GM21786 (cell line): Measurements from ENCODE around the gene LRRC8A.
"Not testable (repeated sequence)": the region's sequence is repeated elsewhere in the genome, so short reads cannot be mapped to it uniquely, and the experiment has no call there.

Experiments
- ATAC-seq: cut with Tn5 transposase; IDR thresholded peaks from one replicate; pipeline ENCODE4 v1.9.1; 2021; ENCODE audit not compliant: unreplicated experiment

LRRC8A gene

DNA sequence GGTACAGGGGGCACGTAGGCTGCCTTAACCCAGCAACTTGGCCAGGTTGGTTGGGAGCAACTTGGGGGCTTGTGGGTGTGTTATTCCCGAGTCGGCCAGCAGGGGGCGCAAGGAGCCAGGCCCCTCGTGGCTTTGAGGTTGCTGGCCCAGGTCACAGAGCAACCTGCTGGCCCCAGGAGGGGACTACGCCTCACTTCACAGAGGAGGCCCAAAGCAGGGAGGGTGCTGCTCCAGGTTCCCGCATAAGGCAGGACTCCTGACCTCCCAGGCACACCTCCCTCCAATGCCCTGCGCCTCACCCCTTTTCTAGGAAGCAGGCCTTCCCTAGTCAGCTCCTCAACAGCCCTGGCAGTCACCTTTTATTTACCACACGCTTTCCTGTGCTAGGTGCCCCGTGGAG, 18.3 kb upstream of the LRRC8A start:
- no peak for ATAC-seq

DNA sequence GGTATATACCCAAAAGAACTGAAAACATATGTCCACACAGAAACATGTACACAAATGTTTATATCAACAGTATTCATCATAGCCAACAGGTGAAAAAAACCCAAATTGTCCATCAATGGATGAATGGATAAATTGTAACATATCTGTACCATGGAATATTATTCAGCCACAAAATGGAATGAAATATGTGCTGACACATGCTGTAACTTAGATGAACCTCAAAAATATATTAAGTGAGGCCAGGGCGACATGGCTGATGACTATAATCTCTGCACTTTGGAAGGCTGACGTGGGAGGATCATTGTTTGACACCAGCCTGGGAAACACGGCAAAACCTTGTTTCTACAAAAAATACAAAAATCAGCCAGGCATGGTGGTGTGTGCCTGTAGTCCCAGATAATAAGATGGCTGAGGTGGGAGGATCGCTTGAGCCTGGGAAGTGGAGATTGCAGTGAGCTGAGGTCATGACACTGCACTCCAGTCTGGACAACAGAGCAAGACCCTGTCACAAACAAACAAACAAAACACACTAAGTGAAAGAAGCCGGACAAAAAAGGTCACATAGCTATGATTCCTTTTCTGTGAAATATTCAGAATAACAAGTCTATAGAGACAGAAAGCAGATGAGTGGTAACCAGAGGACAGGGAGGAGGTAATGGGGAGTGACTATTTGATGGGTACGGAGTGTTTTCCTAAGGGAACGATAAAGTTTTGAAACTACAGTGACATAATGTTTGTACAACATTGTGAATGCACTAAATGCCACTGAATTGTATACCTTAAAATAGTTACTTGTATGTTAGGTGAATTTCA, 11.6 kb upstream of the LRRC8A start:
- ATAC-seq: no peak

DNA sequence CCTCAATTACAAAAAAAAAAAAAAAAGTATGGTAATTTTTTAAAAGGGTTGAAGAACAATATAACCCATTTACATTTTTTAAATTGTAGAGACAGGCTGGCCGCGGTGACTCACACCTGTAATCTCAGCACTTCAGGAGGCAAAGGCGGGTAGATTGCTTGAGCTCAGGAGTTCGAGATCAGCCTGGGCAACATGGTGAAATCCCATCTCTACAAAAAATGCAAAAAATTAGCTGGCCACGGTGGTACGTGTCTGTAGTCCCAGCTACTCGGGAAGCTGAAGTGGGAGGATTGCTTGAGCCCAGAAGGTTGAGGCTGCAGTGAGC, 11.0 kb upstream of the LRRC8A start:
- not testable (repeated sequence) for ATAC-seq

DNA sequence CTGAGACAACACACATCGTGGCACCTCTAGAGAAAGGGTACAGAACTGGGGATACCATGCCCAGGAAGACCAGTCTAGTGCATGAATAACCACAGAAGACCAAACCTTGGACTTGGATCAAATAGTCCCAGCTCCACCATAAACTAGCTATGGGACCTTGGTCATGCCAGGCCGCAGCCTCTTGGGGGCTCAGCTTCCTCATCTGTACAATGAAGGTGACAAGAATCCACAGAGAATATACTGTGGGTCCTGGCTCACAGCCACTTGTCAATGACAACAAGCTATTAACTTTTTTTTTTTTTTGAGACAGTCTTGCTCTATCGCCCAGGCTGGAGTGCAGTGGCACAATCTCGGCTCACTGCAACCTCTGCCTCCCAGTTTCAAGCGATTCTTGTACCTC, 4.1 kb upstream of the LRRC8A start:
- ATAC-seq: no peak

DNA sequence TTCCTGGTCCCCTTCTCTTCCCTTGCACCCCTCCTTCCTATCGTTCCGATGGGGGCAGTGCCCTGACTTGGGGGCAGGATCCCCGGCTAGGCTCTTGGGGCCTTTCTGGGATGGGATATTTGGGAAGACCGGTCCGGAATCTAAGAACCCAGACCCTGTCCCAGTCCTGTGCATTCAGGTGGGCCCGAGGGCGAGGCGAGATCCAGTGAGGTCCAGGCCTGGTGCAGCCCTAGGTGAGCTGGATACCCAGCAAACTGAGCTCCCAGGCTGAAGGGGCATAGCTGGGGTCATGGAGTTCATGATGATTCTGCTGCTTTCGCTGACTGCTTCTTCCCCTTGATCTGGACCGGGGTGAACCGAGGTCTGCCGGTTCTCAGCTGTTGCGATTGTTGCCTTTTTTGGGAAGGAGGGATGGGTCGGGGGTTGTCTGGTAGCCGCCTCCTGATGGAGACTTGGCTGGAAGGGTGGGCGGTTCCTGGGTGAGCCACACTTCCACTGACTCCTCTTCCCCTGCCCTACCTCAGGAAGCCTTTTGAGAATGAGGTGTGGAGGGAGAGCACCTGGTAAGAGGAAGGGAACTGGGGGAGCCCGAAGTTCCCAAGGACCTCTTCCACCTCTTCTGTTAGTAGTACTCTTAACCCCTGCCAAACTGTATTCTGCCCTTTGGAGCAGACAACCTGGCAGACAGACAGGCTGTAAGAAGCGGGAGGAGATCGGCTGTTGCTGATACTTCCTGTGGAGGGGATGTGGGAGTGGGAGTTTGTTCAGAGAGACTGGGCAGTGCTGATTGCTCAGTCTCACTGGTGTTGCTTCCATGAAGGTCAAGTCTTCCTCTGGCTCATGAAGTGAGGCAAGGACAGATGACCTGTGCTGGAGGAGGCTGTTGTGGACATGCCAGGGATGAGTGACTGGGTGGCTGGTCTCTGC, 1.0 kb downstream of the LRRC8A start:
- no peak for ATAC-seq

DNA sequence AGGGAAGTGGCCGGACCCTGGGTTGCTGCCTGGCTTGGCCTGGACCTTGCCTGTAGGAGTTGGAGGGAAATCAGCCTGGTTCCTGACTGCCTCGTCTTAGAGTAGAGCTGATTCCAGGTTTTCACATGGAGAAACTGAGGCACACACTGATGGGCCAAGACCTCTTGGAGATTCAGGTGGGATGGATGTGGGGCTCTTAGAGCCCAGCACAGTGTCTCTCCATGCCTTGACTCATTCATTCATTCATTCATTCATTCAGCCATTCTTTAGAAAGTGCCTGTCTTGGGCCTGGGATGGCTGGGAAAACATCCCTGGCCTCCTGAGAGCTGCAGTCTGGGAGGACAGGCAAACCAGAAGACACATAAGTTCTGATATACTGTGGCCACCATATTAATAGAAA, 2.2 kb downstream of the LRRC8A start:
- ATAC-seq: no peak

DNA sequence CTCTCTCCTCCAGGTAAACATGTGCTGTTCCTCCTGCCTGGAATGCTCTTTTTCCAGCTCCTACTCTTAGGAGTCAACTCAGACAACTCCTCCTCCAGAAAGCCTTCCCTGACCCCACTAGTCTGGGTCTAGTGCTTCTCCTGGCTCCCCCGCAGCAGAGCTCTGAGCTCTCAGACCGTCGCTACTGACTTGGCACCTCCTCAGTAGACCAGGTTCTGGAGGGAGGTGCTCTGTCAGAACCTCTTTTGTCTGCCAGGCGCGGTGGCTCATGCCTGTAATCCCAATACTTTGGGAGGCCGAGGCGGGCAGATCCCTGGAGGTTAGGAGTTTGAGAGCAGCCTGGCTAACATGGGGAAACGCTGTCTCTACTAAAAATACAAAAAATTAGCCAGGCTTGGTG, 3.4 kb downstream of the LRRC8A start:
- no peak for ATAC-seq

DNA sequence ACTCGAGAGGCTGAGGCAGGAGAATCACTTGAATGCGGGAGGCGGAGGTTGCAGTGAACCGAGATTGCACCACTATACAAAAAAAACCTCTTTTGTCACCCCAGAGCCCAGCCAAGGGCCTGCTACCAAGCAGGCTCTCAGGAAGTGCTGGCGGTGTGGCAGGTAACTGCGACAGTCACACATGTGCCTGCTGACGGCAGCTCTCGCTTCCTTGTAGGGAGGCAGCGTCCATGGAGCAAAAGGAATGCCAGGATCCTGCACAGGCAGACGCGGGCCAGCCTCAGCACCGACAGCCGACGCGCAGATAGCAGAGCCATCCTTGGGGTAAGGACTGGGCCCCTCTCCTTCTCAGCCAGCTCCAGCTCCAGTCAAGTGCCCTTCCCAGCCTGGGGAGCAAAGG, 3.9 kb downstream of the LRRC8A start:
- ATAC-seq: no peak

DNA sequence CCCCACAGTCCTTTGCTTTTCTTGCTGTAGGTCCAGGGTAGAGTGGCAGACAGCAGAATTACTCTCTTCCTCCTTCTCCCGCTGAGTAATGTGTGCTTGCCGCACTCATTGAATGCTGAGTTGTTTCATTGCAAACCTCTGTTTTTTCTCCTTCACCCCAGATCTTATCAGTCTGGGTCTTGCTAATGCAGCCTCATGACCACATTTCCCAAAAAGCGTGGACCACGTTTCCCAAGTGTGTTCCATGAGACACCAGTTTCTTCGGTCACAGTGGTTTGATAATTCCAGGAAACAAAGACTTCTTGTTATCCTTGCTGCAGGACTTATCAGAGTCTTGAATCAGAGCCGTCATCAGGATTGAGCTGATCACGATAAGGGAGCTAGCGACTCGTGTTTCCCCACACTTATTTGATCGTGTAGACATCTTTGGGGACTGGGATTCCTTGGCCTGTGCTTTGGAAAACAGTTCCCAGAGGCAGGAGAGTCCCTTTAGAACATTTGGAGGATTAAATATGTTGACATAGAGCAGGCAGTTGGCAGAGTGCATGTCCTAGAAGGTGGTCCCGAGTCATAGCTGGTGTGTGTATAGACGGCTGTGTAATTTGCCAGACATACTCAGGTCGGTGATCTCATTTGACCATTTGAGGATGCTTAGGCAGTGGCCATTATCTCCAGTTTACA, 4.4 kb downstream of the LRRC8A start:
- ATAC-seq: no peak

DNA sequence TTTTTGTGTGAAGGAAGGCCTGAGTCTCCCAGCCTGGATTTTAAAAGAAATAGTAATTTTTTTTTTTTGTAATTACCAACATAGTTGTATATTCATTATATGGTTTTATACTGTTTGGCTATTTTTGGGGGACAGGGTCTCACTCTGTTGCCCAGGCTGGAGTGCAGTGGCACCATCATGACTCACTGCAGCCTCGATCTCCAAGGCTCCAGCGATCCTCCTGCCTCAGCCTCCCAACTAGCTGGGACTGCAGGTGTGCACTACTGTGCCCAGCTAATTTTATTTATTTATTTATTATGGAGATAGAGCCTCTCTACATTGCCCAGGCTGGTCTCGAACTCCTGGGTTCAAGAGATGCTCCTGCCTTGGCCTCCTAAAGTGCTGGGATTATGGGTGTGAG, 5.1 kb downstream of the LRRC8A start:
- no peak for ATAC-seq

DNA sequence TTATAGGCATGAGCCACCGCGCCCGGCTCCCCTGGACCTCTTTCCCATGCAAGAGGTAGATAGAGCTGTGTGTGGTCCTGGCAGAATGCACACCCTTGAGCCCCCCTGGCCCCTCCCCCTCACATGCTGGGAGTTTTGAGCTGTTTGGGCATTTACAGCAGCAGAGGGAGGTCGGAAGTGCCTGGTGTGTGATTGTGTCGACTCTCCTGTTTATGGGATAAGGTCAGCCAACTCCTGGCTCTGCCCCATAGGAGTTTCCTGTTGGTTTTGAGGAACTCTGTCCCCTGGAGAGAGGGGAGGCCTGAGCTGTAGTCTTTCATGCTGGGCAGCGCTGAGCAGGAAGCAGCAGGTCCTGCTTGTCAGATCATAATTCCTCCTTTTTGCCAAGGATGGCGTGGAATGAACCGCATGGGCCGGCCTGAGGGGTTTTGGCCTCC, 6.0 kb downstream of the LRRC8A start:
- ATAC-seq: no peak

DNA sequence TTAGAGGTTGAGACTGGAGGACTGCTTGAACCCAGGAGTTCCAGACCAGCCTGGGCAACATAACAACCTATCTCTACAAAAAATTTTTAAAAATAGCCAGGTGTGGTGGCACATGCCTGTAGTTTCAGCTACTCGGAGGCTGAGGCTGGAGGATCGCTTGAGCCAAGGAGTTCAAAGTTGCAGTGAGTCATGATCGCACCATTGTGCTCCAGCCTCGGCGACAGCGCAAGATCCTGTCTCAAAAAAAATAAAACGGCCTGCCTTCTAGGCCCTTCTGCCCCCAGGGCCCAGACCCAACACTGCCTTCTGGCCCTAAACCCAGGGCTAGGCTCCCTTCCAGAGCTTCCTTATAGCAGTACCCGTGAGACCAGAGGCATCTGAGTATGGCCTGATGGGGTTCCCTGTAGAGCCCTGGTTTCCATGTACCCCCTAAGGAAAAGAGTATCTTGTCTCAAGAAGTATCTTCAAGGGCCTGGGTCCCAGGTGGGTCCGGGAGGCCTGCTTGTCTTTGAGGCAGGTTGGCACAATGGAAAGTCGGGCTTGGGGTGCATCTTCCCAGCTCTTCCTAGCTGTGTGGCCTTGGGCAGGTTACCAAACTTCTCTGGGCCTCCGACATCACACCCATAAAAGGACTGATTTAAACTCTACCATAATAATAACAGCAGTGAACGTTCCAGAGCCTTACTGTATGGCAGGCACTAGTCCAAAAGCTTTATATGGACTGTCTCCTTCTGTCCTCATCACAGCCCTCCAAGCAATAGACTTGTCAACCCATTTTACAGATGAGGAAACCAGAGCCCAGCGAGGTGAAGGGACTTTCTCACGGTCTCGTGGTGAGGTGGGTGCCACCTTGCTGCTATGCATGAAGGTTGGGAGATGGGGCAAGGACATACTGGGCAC, 9.6 kb downstream of the LRRC8A start:
- no peak for ATAC-seq

DNA sequence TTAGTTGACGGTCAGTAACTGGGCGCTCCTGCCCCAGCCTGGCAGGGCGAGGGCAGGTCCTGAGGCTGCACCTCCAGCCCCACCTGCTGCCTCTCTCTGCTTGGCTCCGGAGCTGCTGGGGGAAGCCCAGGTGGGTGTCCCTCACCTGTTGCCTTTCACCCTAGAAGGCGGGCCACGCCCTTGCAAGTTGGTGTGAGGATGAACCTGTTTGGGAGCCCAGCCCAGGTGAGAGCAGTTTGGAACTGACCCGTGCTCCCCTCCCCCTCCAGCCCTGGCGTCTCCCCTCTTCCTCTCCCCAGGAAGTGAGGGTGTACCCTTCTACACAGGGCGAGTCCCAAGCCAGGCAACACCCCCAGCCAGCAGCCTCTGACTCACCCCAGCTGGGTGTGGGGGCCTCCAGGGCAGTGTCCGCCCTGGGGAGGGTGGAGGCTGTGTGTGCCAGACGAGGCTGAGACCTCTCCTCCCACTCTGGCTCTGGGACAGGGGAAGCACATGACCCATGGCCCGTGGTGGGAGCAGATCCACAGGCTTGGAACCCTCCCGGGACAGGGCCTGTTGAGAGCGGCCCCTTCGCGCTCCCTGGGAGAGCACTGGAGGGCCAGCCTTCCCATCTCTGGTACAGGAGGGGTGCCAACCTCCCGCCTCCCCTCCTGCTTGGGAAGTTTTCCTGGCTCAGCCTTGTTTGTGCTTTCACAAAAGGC, 10.4 kb downstream of the LRRC8A start:
- no peak for ATAC-seq

DNA sequence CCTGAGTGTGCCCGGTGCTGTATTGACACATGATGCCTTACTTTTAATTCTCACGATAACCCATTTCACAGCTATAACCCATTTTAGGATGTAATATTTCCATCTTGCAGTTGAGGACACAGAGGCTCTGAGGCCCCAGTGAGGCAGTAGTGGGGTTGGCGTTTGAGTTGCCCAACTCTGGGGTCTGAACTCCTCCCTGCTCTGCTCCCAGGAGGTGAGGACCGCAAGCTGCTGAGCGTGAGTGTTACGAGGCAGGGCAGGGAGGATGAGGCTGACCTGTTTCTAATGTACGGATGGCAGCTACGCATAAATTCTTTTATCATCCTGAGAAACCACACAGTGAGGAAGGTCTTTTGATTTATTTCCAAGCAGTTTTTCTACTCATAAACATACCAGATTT, 11.4 kb downstream of the LRRC8A start:
- no peak for ATAC-seq

DNA sequence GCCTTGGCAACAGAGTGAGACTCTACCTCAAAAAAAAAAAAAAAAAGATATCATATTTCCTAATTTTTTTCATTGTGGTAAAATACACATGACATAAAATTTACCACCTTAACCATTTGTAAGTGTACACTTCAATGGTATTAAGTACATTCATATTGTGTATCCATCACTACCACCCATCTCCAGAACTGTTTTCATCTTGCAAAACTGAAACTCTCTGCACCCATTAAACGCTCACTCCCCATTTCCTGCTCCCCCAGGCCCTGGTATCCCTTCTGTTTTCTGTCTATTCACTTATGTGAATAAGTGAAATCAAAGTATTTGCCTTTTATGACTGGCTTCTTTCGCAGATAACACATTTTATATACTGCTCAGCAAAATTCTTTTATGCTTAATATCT, 12.8 kb downstream of the LRRC8A start:
- no peak for ATAC-seq

DNA sequence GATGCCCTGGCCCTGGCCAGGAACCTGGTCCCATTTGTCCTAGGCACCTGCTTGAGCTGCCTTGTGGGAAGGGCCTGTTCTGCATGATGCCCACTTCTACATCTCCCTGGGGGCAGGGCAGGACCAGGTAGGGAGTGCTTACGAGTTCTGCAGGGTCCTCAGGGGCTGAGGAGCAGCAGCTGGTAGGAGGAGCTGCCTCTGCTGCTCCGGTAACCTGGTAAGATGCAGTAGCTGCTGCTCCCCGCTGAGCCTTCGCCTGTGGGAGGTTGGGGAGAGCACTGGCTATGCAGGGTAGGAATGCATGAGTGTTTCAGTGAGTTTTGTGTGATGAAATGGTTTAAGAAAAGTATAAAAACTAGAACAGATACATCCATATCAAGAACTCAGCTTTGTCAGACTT, 13.6 kb downstream of the LRRC8A start:
- no peak for ATAC-seq

DNA sequence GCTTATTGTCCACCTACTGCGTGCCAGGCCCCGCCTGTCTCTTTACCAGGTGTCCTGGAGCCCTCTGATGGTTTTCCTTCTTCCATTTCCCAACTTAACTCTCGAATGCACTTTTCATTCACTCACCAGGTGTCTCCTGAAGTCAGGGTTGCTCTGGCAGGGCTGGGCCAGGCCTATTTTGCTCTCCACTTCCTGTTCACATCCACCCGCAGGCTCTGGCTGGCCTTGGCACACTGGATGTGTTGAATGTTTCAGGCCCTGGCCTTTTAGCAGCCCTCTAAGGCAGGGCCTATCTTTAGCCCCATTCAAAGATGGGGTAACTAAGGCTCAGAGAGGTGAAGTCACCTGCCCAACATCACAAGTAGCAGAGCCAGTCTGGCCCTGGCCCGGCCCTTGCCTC, 16.4 kb downstream of the LRRC8A start:
- no peak for ATAC-seq

DNA sequence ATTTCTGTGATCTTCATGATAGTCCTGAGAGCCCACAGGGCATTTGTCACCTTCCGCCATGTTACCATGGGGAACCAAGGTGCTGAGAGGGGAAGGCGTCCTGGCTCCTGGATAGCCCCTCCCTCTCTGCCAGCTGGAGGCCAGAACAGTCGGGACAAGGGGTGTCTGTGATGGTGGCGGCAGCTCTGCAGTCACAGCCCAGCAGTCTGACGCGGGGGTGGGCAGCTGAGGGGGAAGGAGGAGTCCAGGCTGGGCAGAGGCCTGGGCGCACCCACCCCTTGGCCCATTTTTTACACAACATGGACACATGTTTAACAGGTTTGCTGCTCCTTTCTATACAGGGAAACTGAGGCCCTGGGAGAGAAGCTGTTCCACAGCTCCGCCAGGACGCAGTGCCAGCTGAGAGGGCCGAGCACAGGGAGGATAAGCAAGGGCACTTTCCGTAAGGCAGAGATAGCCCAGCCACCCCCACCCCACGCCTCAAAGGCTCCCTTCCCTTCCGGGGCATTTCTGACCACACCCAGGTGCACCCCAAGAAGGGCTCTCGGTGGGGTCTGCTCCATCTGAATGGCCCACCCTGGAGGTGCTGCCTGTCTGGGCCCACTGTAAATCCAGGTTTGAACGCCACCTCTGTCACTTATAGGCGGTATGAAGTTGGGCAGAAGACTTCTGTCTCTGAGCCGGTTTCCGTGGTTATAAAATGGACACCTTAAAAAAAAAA, 17.1 kb downstream of the LRRC8A start:
- ATAC-seq: no peak

DNA sequence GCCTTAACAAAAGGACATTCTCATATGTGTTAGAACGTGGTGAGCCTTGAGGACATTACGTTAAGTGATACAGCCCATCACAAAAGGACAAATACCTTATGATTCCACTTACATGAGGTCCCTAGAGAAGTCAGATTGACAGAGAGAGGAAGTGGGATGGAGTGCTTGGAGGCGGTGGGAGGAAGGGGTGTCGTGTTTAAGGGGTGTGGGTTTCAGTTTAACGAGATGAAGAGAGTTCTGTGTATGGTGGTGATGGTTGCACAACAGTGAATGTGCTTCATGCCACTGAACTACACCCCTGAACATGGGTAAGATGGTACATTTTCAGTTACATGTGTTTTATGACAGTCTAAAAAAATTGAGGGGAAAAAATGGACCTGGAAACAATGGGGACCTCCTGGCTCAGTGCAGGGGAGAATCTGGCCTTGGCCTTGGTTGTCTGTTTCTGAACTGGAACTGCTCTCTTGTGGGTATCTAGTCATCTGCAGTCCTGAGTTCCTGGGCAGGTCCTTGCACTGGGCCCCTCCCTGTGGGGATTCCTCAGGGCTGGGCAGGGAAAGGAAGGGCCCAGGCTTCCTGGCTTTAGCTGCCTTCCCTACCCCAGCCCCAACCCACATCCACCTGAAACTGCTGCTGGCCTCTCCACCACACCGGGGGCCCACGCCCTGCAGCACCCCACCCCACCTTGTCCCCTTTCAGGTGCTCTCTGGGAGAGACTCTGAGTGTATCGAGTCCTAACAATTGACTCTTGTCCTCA, 17.8 kb downstream of the LRRC8A start:
- ATAC-seq: no peak
